Progenitor cell of endocrine pancreas (in vitro differentiated cells): ENCODE data around the gene APBA1. TPM values are rescaled to one million over a fixed set of nuclear protein-coding genes. Genes with fewer than 3 reads are reported as not detected.

ENCODE experiments used
- DNase-seq: peaks from one replicate; pipeline ENCODE4 v3.0.0; 2021; ENCODE audit warnings: low spot score; ENCODE audit not compliant: unreplicated experiment
- H3K27ac Mint-ChIP-seq: 2 replicates; pipeline ENCODE4 v1.8.0; 2021; ENCODE audit warnings: mild to moderate bottlenecking, moderate library complexity, mixed read lengths
- H3K27me3 Mint-ChIP-seq: 2 replicates; pipeline ENCODE4 v1.8.0; 2021; ENCODE audit warnings: mixed read lengths
- H3K36me3 Mint-ChIP-seq: 2 replicates; pipeline ENCODE4 v1.8.0; 2022; ENCODE audit warnings: mixed read lengths; ENCODE audit not compliant: insufficient read depth
- H3K4me1 Mint-ChIP-seq: 2 replicates; pipeline ENCODE4 v1.8.0; 2021; ENCODE audit warnings: low read depth, mixed read lengths
- H3K4me3 Mint-ChIP-seq: 2 replicates; pipeline ENCODE4 v1.8.0; 2021; ENCODE audit warnings: low read depth, mild to moderate bottlenecking, moderate library complexity, mixed read lengths
- H3K9me3 Mint-ChIP-seq: 2 replicates; pipeline ENCODE4 v1.8.0; 2021; ENCODE audit warnings: low read depth, mixed read lengths
- CTCF ChIP-seq: fragments of 200-600 bp; sonication (generic); IDR thresholded peaks from one replicate; pipeline ENCODE4 v1.5.0; 2021; ENCODE audit warnings: antibody characterized with exemption, mild to moderate bottlenecking; ENCODE audit not compliant: unreplicated experiment
- total RNA-seq: library from RNA; stranded (reverse); gene quantifications from 2 replicates; pipeline ENCODE4 v1.2.1, GENCODE V29; 2021

The APBA1 gene
- total RNA-seq, 1 donor from 2014 or later: 1.8 TPM

GRCh38 chr9:69455311-69455710 lies 216.9 kb downstream of the APBA1 start:
- peaks cover 2% of the 10 kb centered on the region for H3K36me3 Mint-ChIP-seq
- H3K9me3 Mint-ChIP-seq: peaks cover 9% of the 10 kb centered on the region
- no peak for TF ChIP-seq CTCF
- peaks cover 8% of the 10 kb centered on the region for H3K27me3 Mint-ChIP-seq
- H3K4me3 Mint-ChIP-seq: no peak overlapping the region
- no peak overlapping the region for H3K27ac Mint-ChIP-seq
- DNase-seq: no peak
- peaks cover 2% of the 10 kb centered on the region for H3K4me1 Mint-ChIP-seq

GRCh38 chr9:69454321-69454720 lies 217.8 kb downstream of the APBA1 start:
- DNase-seq: no peak
- Mint-ChIP-seq H3K4me1 (peaks cover 2% of the 10 kb centered on the region), H3K9me3 (peaks cover 9% of the 10 kb centered on the region), H3K27me3 (peaks cover 8% of the 10 kb centered on the region), H3K27ac (no peak overlapping the region), H3K4me3 (no peak overlapping the region), H3K36me3 (peaks cover 2% of the 10 kb centered on the region)
- TF ChIP-seq CTCF: no peak

DNA sequence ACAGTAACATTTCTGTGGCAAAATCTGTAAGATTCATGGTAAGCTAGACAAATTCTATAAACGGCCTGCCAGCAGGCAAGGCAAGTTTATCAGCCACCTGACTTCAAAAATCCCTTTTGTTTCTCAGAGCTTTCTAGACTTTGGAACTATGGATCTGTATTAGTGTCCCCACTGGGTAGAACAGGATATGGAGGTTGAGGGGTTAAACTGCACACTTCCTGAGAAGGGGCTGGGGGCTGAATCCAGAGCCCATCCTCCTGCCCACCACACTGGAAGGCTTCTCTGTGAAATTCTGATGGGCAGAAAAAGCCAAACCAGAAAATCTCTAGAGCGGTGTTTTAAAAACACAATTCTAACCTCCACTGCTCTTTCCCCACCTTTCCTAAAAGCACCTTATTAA lies 218.4 kb downstream of the APBA1 start:
- DNase-seq: no peak

GRCh38 chr9:69452110-69452782 lies 219.9 kb downstream of the APBA1 start:
- TF ChIP-seq CTCF: no peak
- peaks cover 2% of the 10 kb centered on the region for H3K36me3 Mint-ChIP-seq
- DNase-seq: no peak
- peaks cover 8% of the 10 kb centered on the region for H3K27me3 Mint-ChIP-seq
- H3K4me3 Mint-ChIP-seq: no peak overlapping the region
- peaks cover 2% of the 10 kb centered on the region for H3K4me1 Mint-ChIP-seq
- no peak overlapping the region for H3K27ac Mint-ChIP-seq
- peaks cover 5% of the 10 kb centered on the region for H3K9me3 Mint-ChIP-seq

More for the DNA sequence above, 218.4 kb downstream of the APBA1 start:
- H3K27ac Mint-ChIP-seq: no peak overlapping the region
- H3K27me3 Mint-ChIP-seq: peaks cover 8% of the 10 kb centered on the region
- H3K4me1 Mint-ChIP-seq: peaks cover 2% of the 10 kb centered on the region
- peaks cover 2% of the 10 kb centered on the region for H3K36me3 Mint-ChIP-seq
- TF ChIP-seq CTCF: no peak
- no peak overlapping the region for H3K4me3 Mint-ChIP-seq
- H3K9me3 Mint-ChIP-seq: peaks cover 9% of the 10 kb centered on the region

DNA sequence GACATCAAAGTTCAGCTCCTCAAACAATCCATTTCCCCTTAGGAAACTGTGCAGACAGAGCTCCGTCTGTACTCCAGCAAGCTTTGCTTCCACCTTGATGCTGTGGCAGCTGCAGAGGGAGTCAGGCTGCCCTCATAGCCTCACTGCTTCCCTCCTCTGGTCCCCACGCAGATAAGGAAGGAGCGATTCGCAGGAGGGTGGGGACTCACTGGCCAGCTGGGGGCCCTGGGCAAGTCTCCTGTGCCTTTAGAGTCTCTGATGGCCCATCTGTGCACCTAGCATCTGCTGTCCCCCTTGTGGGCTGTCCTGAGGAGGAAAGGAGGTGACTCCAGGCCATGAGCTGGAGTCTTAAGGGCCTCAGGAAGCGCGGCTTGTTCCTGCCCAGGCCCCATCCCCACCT lies 225.7 kb downstream of the APBA1 start:
- Mint-ChIP-seq H3K27me3 (peaks cover 5% of the 10 kb centered on the region), H3K36me3 (peaks cover 2% of the 10 kb centered on the region), H3K4me1 (peaks cover 2% of the 10 kb centered on the region), H3K4me3 (no peak overlapping the region), H3K9me3 (peaks cover 5% of the 10 kb centered on the region), H3K27ac (no peak overlapping the region)
- no peak for TF ChIP-seq CTCF
- DNase-seq: no peak
